OCI-LY7 (cell line): ENCODE data around the gene ADGRD2. TPM values are rescaled to one million over a fixed set of nuclear protein-coding genes. Genes with fewer than 3 reads are reported as not detected.

ENCODE experiments used
- BruUV-seq: library from RNA; stranded (reverse); fragments of 400-500 nt; replicated peaks from 2 replicates; lab custom pipeline; 2021; lab: Mats Ljungman, UMichigan
- CTCF ChIA-PET: fragments of 300-600 bp; sonication (Branson Sonifier 250); formaldehyde crosslinking; loops from one replicate; lab custom pipeline; 2022; ENCODE audit warnings: antibody characterized with exemption; ENCODE audit not compliant: unreplicated experiment; lab: Charles Lee
- POLR2A ChIA-PET: fragments of 300-600 bp; sonication (Branson Sonifier 250); formaldehyde crosslinking; loops from one replicate; lab custom pipeline; 2022; ENCODE audit warnings: antibody characterized with exemption; lab: Charles Lee
- DNase-seq: peaks from one replicate; pipeline ENCODE4 v3.0.0-alpha.2; 2015; ENCODE audit warnings: low spot score
- H2AFZ ChIP-seq: fragments of 200-600 bp; sonication (generic), shearing (Covaris generic); 2 replicates; pipeline ENCODE4 v1.6.1; 2014; ENCODE audit warnings: mild to moderate bottlenecking, antibody characterized with exemption, low read length, moderate library complexity
- H3K27ac ChIP-seq: fragments of 200-600 bp; sonication (generic); 2 replicates; pipeline ENCODE4 v1.5.1; 2014; ENCODE audit warnings: mixed run types, low read depth, mild to moderate bottlenecking, moderate library complexity, low read length, inconsistent platforms; ENCODE audit not compliant: poor library complexity, severe bottlenecking
- H3K36me3 ChIP-seq: fragments of 200-600 bp; sonication (generic); 2 replicates; pipeline ENCODE4 v1.6.1; 2014; ENCODE audit warnings: mild to moderate bottlenecking, antibody characterized with exemption, low read length, moderate library complexity, mixed read lengths; ENCODE audit not compliant: insufficient read depth
- H3K4me1 ChIP-seq: fragments of 200-600 bp; sonication (generic); 2 replicates; pipeline ENCODE4 v1.5.1; 2014; ENCODE audit warnings: mild to moderate bottlenecking, low read length; ENCODE audit not compliant: insufficient read depth, poor library complexity, severe bottlenecking
- H3K4me2 ChIP-seq: fragments of 200-600 bp; sonication (generic); 2 replicates; pipeline ENCODE4 v1.6.1; 2014; ENCODE audit warnings: mild to moderate bottlenecking, low read length
- H3K4me3 ChIP-seq: fragments of 200-600 bp; sonication (generic); 2 replicates; pipeline ENCODE4 v1.5.1; 2014; ENCODE audit warnings: mild to moderate bottlenecking, low read depth, low read length; ENCODE audit not compliant: poor library complexity, severe bottlenecking
- H3K79me2 ChIP-seq: fragments of 200-600 bp; sonication (generic); 2 replicates; pipeline ENCODE4 v1.6.1; 2016; ENCODE audit warnings: low read depth, mild to moderate bottlenecking, low read length, moderate library complexity, mixed read lengths; ENCODE audit not compliant: insufficient read depth
- H3K9me2 ChIP-seq: fragments of 200-600 bp; sonication (generic); 2 replicates; pipeline ENCODE4 v1.6.1; 2016; ENCODE audit warnings: mild to moderate bottlenecking, low read length, mixed read lengths; ENCODE audit not compliant: insufficient read depth
- H3K9me3 ChIP-seq: fragments of 200-600 bp; sonication (generic); 2 replicates; pipeline ENCODE4 v1.6.1; 2014; ENCODE audit warnings: mild to moderate bottlenecking, mixed run types, low read length, mixed read lengths
- H4K20me1 ChIP-seq: fragments of 200-600 bp; sonication (generic); 2 replicates; pipeline ENCODE4 v1.6.1; 2014; ENCODE audit warnings: mild to moderate bottlenecking, antibody characterized with exemption, low read length, moderate library complexity, mixed read lengths; ENCODE audit not compliant: insufficient read depth
- EZH2phosphoT487 ChIP-seq: fragments of 200-600 bp; sonication (generic); IDR thresholded peaks from 2 replicates; pipeline ENCODE4 v1.6.1; 2018; ENCODE audit warnings: low read depth, borderline replicate concordance, mild to moderate bottlenecking, mixed run types, antibody characterized with exemption, low read length, moderate library complexity, mixed read lengths
- intact Hi-C: fragments of 100-400 bp; cut with micrococcal nuclease; formaldehyde crosslinking; loops from one replicate; pipeline ENCODE4 v1.10.0; 2022; ENCODE audit not compliant: unreplicated experiment
- total RNA-seq, 2 experiments: library from RNA; depleted of rRNA in 1 of 2; stranded (reverse); fragments of >200 nt in 1 of 2; shearing (Covaris generic) in 1 of 2; gene quantifications; 2 replicates each; pipeline ENCODE4 v1.2.3, GENCODE V29; 2014 to 2022
- TF ChIP-seq, protein P1 (sequence below): fragments of 200-600 bp; sonication (generic); conservative IDR thresholded peaks from 2 replicates; pipeline ENCODE4 v1.5.1; 2014; ENCODE audit warnings: mild to moderate bottlenecking, antibody characterized with exemption, low read length, moderate library complexity, mixed read lengths

Gene ADGRD2
- total RNA-seq, 2 experiments from 2014 or later: not detected

- intact Hi-C loops: no loop called here
- no peak overlapping the region for H3K4me3 ChIP-seq
- BruUV-seq: no TSS peak
- peaks cover 15% of the 10 kb centered on the region for H3K4me1 ChIP-seq
- peaks cover 86% of the 10 kb centered on the region for H3K36me3 ChIP-seq
- H4K20me1 ChIP-seq: no peaks in the 10 kb centered on the region
- H3K4me2 ChIP-seq: no peak overlapping the region
- ChIA-PET CTCF (no interaction called here), POLR2A (interaction anchor here (1.0 kb wide), 1 partner anchor 12 kb away, joined by 4 read pairs; no protein-coding TSS in a partner anchor)
- no peaks in the 10 kb centered on the region for H3K9me2 ChIP-seq
- no peak for TF ChIP-seq EZH2phosphoT487
- TF ChIP-seq, protein P1, sequence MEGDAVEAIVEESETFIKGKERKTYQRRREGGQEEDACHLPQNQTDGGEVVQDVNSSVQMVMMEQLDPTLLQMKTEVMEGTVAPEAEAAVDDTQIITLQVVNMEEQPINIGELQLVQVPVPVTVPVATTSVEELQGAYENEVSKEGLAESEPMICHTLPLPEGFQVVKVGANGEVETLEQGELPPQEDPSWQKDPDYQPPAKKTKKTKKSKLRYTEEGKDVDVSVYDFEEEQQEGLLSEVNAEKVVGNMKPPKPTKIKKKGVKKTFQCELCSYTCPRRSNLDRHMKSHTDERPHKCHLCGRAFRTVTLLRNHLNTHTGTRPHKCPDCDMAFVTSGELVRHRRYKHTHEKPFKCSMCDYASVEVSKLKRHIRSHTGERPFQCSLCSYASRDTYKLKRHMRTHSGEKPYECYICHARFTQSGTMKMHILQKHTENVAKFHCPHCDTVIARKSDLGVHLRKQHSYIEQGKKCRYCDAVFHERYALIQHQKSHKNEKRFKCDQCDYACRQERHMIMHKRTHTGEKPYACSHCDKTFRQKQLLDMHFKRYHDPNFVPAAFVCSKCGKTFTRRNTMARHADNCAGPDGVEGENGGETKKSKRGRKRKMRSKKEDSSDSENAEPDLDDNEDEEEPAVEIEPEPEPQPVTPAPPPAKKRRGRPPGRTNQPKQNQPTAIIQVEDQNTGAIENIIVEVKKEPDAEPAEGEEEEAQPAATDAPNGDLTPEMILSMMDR: peak; percentile 78
- DNase-seq: no peak
- no peak overlapping the region for H3K27ac ChIP-seq
- no peak overlapping the region for H2AFZ ChIP-seq
- H3K79me2 ChIP-seq: peaks cover 32% of the 10 kb centered on the region
- no peaks in the 10 kb centered on the region for H3K9me3 ChIP-seq
Observed at GRCh38 chr9:124410321-124410913, 39.8 kb upstream of the ADGRD2 start.

DNA sequence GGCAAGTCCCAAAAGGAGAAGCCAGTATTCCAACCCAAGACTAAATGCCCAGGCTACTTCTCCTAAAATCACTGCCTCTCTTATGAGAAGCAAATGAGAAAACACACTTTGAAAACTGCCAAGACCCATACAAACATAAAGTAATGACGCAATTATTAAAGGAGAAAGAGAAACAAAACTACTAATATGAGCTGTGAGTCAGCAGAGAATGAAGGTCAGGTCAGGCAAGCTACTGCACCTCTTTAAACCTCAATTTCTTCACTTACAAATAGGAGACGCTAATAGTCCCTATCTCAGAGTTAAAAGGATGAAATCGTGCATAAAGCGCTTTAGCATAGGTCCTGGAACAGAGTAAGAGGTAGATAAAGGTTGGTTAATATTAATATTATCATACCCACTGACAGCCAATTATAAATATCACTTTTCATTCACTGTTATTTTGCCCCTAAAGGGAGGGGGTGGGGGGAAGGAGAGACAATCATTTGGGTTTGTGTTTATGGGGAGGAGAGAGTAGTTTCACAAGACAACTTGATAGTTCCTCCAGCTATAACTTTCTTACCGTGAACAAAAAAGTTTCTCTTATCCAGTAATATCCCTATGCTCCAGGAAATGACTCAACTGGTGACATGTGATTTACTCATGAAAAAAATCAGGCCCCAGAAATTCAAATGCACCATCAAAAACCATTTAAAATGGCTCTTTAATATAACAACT is 38.6 kb upstream of the ADGRD2 start:
- CTCF ChIA-PET: no interaction called here
- intact Hi-C loops: no loop called here
- TSS peak; percentile 0 for BruUV-seq

More for the DNA sequence above, 38.6 kb upstream of the ADGRD2 start:
- no peak for TF ChIP-seq EZH2phosphoT487
- TF ChIP-seq, protein P1: no peak
- Histone ChIP-seq H3K4me1 (peaks cover 19% of the 10 kb centered on the region), H3K79me2 (peaks cover 32% of the 10 kb centered on the region), H3K9me2 (no peaks in the 10 kb centered on the region), H3K27ac (no peak overlapping the region), H3K4me3 (no peak overlapping the region), H3K9me3 (peaks cover 6% of the 10 kb centered on the region; the same call in 1 of the 2 replicates), H4K20me1 (no peaks in the 10 kb centered on the region), H3K36me3 (peaks cover 74% of the 10 kb centered on the region), H2AFZ (no peak overlapping the region), H3K4me2 (no peak overlapping the region)
- POLR2A ChIA-PET: interaction anchor here (0.6 to 0.7 kb wide), 2 partner anchors 253 to 479 kb away, joined by 3 to 6 read pairs; no protein-coding TSS in a partner anchor
- no peak for DNase-seq
